ENCODE data around the gene ZNF774.

The ZNF774 gene

GRCh38 chr15:90379263-90379662, 27.2 kb downstream of the ZNF774 start:
- CTCF ChIA-PET, result interaction anchor here (3.2 to 5.9 kb wide), 3 partner anchors 11 to 59 kb away, joined by 16 to 40 read pairs (median 17); no protein-coding TSS in a partner anchor
- no peak for DNase-seq (ENCODE audit: extremely low spot score)
- TF ChIP-seq, protein P1, sequence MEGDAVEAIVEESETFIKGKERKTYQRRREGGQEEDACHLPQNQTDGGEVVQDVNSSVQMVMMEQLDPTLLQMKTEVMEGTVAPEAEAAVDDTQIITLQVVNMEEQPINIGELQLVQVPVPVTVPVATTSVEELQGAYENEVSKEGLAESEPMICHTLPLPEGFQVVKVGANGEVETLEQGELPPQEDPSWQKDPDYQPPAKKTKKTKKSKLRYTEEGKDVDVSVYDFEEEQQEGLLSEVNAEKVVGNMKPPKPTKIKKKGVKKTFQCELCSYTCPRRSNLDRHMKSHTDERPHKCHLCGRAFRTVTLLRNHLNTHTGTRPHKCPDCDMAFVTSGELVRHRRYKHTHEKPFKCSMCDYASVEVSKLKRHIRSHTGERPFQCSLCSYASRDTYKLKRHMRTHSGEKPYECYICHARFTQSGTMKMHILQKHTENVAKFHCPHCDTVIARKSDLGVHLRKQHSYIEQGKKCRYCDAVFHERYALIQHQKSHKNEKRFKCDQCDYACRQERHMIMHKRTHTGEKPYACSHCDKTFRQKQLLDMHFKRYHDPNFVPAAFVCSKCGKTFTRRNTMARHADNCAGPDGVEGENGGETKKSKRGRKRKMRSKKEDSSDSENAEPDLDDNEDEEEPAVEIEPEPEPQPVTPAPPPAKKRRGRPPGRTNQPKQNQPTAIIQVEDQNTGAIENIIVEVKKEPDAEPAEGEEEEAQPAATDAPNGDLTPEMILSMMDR (IDR thresholded peaks at IDR 0.05; ENCODE audit: control extremely low read depth, extremely low read depth, low read depth, missing control alignments), result no peak
- POLR2A ChIA-PET, result no interaction called here

GRCh38 chr15:90381515-90381914, 29.4 kb downstream of the ZNF774 start:
- DNase-seq (ENCODE audit: extremely low spot score), result no peak
- ChIA-PET POLR2A (no interaction called here), CTCF (interaction anchor here (1.2 to 2.0 kb wide), 6 partner anchors 13 to 100 kb away, joined by 3 to 7 read pairs (median 5); no protein-coding TSS in a partner anchor)
- TF ChIP-seq, protein P1 (IDR thresholded peaks at IDR 0.05; ENCODE audit: control extremely low read depth, extremely low read depth, low read depth, missing control alignments), result no peak

- no peak for DNase-seq (ENCODE audit: extremely low spot score)
- TF ChIP-seq, protein P1 (IDR thresholded peaks at IDR 0.05; ENCODE audit: control extremely low read depth, extremely low read depth, low read depth, missing control alignments), result no peak
- ChIA-PET POLR2A (interaction anchor here (0.7 kb wide), 1 partner anchor 110 kb away, joined by 4 read pairs; no protein-coding TSS in a partner anchor), CTCF (interaction anchor here (0.8 to 2.3 kb wide), 8 partner anchors 9 to 265 kb away, joined by 3 to 7 read pairs (median 5); no protein-coding TSS in a partner anchor)
Observed at GRCh38 chr15:90382320-90382719, 30.2 kb downstream of the ZNF774 start.

DNA sequence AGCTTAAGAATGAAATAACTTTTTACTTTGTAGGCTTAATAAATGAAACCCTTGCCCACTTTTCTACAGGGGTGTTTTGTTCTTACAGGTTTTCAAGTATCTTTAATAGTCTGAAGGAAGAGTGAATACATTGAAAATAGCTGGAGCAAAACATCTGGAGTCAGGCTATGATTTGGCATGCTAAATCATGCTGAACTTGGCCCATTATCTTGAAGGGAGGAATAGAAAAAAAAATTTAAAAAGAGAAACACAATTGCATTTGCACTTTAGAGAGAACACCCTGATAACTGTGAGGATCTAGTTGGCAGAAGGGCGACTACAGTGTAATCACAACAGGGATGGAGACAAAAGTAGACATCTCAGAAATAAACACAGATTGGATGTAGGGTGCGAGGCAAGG, 34.1 kb downstream of the ZNF774 start:
- no peak for DNase-seq (ENCODE audit: extremely low spot score)
- ChIA-PET CTCF (no interaction called here), POLR2A (no interaction called here)
- TF ChIP-seq, protein P1 (IDR thresholded peaks at IDR 0.05; ENCODE audit: control extremely low read depth, extremely low read depth, low read depth, missing control alignments), result no peak

GRCh38 chr15:90387534-90388461, 35.7 kb downstream of the ZNF774 start, which contains the start of gene IQGAP1:
Gene IQGAP1 (plus strand): TSS chr15:90388242. CDS start chr15:90388342, 100 bp downstream.
- POLR2A ChIA-PET, result interaction anchor here (0.6 to 1.5 kb wide), 13 partner anchors 10 to 1765 kb away, joined by 3 to 10 read pairs (median 4); partner anchors contain the start of gene ZNF774
- CTCF ChIA-PET, result interaction anchor here (0.8 to 1.4 kb wide), 5 partner anchors 11 to 545 kb away, joined by 3 to 4 read pairs (median 3); partner anchors contain the start of gene HDDC3
- TF ChIP-seq, protein P1 (IDR thresholded peaks at IDR 0.05; ENCODE audit: control extremely low read depth, extremely low read depth, low read depth, missing control alignments), result no peak
- DNase-seq (ENCODE audit: extremely low spot score), result peak; percentile 99
